OCI-LY7 (cell line): ENCODE results near the gene CDCA4.

Experiments
- CTCF ChIP-seq: fragments of 200-600 bp; sonication (generic); conservative IDR thresholded peaks from 2 replicates; pipeline ENCODE4 v1.5.1; 2014; ENCODE audit warnings: mild to moderate bottlenecking, antibody characterized with exemption, low read length, moderate library complexity, mixed read lengths
- EZH2phosphoT487 ChIP-seq: fragments of 200-600 bp; sonication (generic); IDR thresholded peaks from 2 replicates; pipeline ENCODE4 v1.6.1; 2018; ENCODE audit warnings: low read depth, borderline replicate concordance, mild to moderate bottlenecking, mixed run types, antibody characterized with exemption, low read length, moderate library complexity, mixed read lengths

- no peak for TF ChIP-seq CTCF
- no peak for TF ChIP-seq EZH2phosphoT487
These were observed 32.5 kb upstream of the CDCA4 start for GRCh38 chr14:105053421-105053820.
